DLD1 (cell line): ENCODE data around the gene ORMDL1.
"Not testable (repeated sequence)": the region's sequence is repeated elsewhere in the genome, so short reads cannot be mapped to it uniquely, and the experiment has no call there.

Experiments
- in situ Hi-C: cut with HindIII; loops from 2 replicates; pipeline ENCODE4 v1.10.0; 2017; ENCODE audit warnings: low sequenced_read_pairs

The ORMDL1 gene

GRCh38 chr2:189772212-189772611 is 11.9 kb downstream of the ORMDL1 start:
- in situ Hi-C loops, result no loop called here

GRCh38 chr2:189770590-189771322 is 13.4 kb downstream of the ORMDL1 start:
- in situ Hi-C loops, result no loop called here

GRCh38 chr2:189763908-189764661 is 20.1 kb downstream of the ORMDL1 start:
- in situ Hi-C loops, result no loop called here

GRCh38 chr2:189762551-189763298 is 21.4 kb downstream of the ORMDL1 start, which contains the start of gene OSGEPL1:
OSGEPL1 (minus strand) TSS chr2:189762792; CDS start chr2:189761640, 1,152 bp downstream.
- in situ Hi-C loops, result no loop called here

- in situ Hi-C loops, result no loop called here
These were observed 21.9 kb downstream of the ORMDL1 start for GRCh38 chr2:189762229-189762550.

- in situ Hi-C loops, result not testable (repeated sequence)
These were observed 24.0 kb downstream of the ORMDL1 start for GRCh38 chr2:189760154-189760553.

GRCh38 chr2:189756311-189756952 is 27.7 kb downstream of the ORMDL1 start:
- in situ Hi-C loops, result no loop called here

- in situ Hi-C loops, result no loop called here
These were observed 33.0 kb downstream of the ORMDL1 start for GRCh38 chr2:189751080-189751658.

- in situ Hi-C loops, result no loop called here
These were observed 54.7 kb downstream of the ORMDL1 start for GRCh38 chr2:189729430-189729829.

GRCh38 chr2:189726849-189727248 is 57.3 kb downstream of the ORMDL1 start:
- in situ Hi-C loops, result no loop called here

- in situ Hi-C loops, result no loop called here
These were observed 57.9 kb downstream of the ORMDL1 start for GRCh38 chr2:189726271-189726670.

- in situ Hi-C loops, result no loop called here
These were observed 60.9 kb downstream of the ORMDL1 start for GRCh38 chr2:189723192-189723591.
